ENCODE data around the gene WDR45.

- TF ChIP-seq STAG1 (CRISPR knock-in tag; IDR thresholded peaks at IDR 0.05) (no peak), RAD21 (CRISPR knock-in tag; IDR thresholded peaks at IDR 0.05) (no peak), ZNF317 (CRISPR knock-in tag; IDR thresholded peaks at IDR 0.05) (no peak), CTCF (CRISPR knock-in tag; IDR thresholded peaks at IDR 0.05) (no peak), ZNF792 (CRISPR knock-in tag; IDR thresholded peaks at IDR 0.05) (no peak)
These were observed 4.3 kb downstream of the WDR45 start for GRCh38 chrX:49075347-49075746.
